Loucy (cell line): ENCODE data around the gene CHD6.

Source experiments
- H2AFZ ChIP-seq: fragments of 200-600 bp; sonication (generic); 2 replicates; pipeline ENCODE4 v1.6.0; 2016; ENCODE audit warnings: antibody characterized with exemption, mild to moderate bottlenecking, low read length, moderate library complexity
- H3F3A ChIP-seq: fragments of 200-600 bp; 2 replicates; pipeline ENCODE4 v1.6.0; 2016; ENCODE audit warnings: antibody characterized with exemption, low read depth, mild to moderate bottlenecking
- H3K27me3 ChIP-seq: fragments of 200-600 bp; sonication (generic); 2 replicates; pipeline ENCODE4 v1.6.1; 2014; ENCODE audit warnings: low read length, mild to moderate bottlenecking; ENCODE audit not compliant: insufficient read depth, poor library complexity, severe bottlenecking
- H3K36me3 ChIP-seq: fragments of 200-600 bp; sonication (generic); 2 replicates; pipeline ENCODE4 v1.6.1; 2016; ENCODE audit warnings: low read length; ENCODE audit not compliant: insufficient read depth
- H3K4me1 ChIP-seq: fragments of 200-600 bp; sonication (generic); 2 replicates; pipeline ENCODE4 v1.5.1; 2014; ENCODE audit warnings: low read length, mild to moderate bottlenecking; ENCODE audit not compliant: insufficient read depth, poor library complexity, severe bottlenecking
- H3K4me2 ChIP-seq: fragments of 200-600 bp; sonication (generic); 2 replicates; pipeline ENCODE4 v1.6.0; 2014; ENCODE audit warnings: antibody characterized with exemption, low read length, low read depth, mild to moderate bottlenecking; ENCODE audit not compliant: poor library complexity, severe bottlenecking
- H3K4me3 ChIP-seq: fragments of 200-600 bp; sonication (generic); 2 replicates; pipeline ENCODE4 v1.5.1; 2014; ENCODE audit warnings: low read length, mild to moderate bottlenecking, mixed read lengths; ENCODE audit not compliant: poor library complexity, severe bottlenecking
- H3K79me2 ChIP-seq: fragments of 200-600 bp; sonication (generic); 2 replicates; pipeline ENCODE4 v1.6.1; 2014; ENCODE audit warnings: low read length; ENCODE audit not compliant: insufficient read depth
- H3K9ac ChIP-seq: fragments of 200-600 bp; sonication (generic); 2 replicates; pipeline ENCODE4 v1.6.0; 2014; ENCODE audit warnings: mild to moderate bottlenecking, low read depth, low read length, moderate library complexity; ENCODE audit not compliant: poor library complexity, severe bottlenecking
- H3K9me2 ChIP-seq: fragments of 200-600 bp; sonication (generic); replicated peaks from 2 replicates; pipeline ENCODE4 v1.6.1; 2016; ENCODE audit warnings: low read depth, low read length, mixed read lengths
- H3K9me3 ChIP-seq: fragments of 200-600 bp; sonication (generic); 2 replicates; pipeline ENCODE4 v1.6.1; 2014; ENCODE audit warnings: mild to moderate bottlenecking, antibody characterized with exemption, low read length, low read depth; ENCODE audit not compliant: insufficient read depth
- H4K20me1 ChIP-seq: fragments of 200-600 bp; sonication (generic); 2 replicates; pipeline ENCODE4 v1.6.0; 2014; ENCODE audit warnings: antibody characterized with exemption, low read length, mild to moderate bottlenecking; ENCODE audit not compliant: insufficient read depth, poor library complexity, severe bottlenecking
- EZH2phosphoT487 ChIP-seq: fragments of 200-600 bp; IDR thresholded peaks from 2 replicates; pipeline ENCODE4 v1.6.1; 2018; ENCODE audit warnings: antibody characterized with exemption, mild to moderate bottlenecking, moderate library complexity, borderline replicate concordance
- TF ChIP-seq, protein P1 (sequence below): fragments of 200-600 bp; sonication (generic); conservative IDR thresholded peaks from 2 replicates; pipeline ENCODE4 v1.5.1; 2014; ENCODE audit warnings: mild to moderate bottlenecking, antibody characterized with exemption, low read length

The CHD6 gene

DNA sequence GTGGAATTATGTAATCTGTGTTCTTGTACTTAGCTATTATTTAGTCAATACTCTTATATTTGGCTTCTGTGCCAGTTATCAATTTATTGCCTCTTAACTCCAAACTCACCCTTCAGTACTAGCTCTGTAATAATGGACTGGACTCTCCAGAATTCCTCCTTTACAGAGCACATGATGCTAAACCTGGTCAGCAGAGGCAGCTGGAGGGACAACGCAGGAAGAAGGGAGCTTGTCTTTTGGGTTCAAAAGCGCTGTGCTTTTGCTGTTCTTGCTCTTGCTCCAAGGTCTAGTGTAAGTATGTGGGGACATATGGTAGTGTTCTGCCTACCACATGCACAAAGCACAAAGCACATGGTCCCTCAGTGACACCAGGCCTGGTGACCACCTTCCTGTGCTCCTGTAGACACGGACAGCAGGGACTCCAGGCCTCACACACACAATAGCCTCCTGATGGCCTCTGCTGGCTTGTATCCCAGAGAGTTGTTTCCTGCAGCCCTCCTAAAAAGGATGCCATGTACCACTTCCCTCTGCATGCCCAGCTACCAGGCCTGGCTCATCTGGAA is 46.1 kb downstream of the CHD6 start:
- H4K20me1 ChIP-seq = peaks cover 48% of the 10 kb centered on the region
- H3K36me3 ChIP-seq = no peaks in the 10 kb centered on the region; the same call in 1 of the 2 replicates

DNA sequence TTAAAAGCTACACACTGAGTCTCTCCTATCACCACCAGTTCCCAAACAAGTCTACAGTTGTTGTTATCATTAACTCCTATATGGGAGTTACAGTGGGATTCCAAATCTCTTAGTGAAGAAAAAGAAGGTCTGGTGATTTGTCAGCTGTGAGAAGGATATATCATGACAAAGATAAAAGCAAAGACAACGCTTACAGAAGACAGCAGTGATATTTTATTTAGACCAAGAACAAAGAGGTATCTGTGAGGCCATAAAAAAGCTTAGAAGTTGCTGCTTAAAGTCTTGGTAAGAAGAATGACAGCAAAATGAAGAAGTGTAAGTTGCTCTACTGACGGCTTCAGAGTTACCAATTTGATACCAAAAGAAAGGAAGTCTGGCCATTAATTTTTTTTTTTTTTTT is 47.2 kb downstream of the CHD6 start:
- Histone ChIP-seq H4K20me1 (peaks cover 41% of the 10 kb centered on the region), H3K27me3 (no peaks in the 10 kb centered on the region), H3K4me3 (no peak overlapping the region), H3K4me2 (no peak overlapping the region), H3K36me3 (no peaks in the 10 kb centered on the region; the same call in 1 of the 2 replicates), H3K9me2 (no peaks in the 10 kb centered on the region), H3K79me2 (peaks cover 98% of the 10 kb centered on the region), H3K9me3 (no peaks in the 10 kb centered on the region), H3F3A (no peaks in the 10 kb centered on the region), H2AFZ (no peak overlapping the region), H3K4me1 (peaks cover 24% of the 10 kb centered on the region), H3K9ac (no peak overlapping the region)
- TF ChIP-seq EZH2phosphoT487 = no peak
- TF ChIP-seq, protein P1, sequence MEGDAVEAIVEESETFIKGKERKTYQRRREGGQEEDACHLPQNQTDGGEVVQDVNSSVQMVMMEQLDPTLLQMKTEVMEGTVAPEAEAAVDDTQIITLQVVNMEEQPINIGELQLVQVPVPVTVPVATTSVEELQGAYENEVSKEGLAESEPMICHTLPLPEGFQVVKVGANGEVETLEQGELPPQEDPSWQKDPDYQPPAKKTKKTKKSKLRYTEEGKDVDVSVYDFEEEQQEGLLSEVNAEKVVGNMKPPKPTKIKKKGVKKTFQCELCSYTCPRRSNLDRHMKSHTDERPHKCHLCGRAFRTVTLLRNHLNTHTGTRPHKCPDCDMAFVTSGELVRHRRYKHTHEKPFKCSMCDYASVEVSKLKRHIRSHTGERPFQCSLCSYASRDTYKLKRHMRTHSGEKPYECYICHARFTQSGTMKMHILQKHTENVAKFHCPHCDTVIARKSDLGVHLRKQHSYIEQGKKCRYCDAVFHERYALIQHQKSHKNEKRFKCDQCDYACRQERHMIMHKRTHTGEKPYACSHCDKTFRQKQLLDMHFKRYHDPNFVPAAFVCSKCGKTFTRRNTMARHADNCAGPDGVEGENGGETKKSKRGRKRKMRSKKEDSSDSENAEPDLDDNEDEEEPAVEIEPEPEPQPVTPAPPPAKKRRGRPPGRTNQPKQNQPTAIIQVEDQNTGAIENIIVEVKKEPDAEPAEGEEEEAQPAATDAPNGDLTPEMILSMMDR = no peak

More for the DNA sequence above, 46.1 kb downstream of the CHD6 start:
- Histone ChIP-seq H2AFZ (no peak overlapping the region), H3K4me3 (no peak overlapping the region), H3K9me3 (no peaks in the 10 kb centered on the region), H3K27me3 (no peaks in the 10 kb centered on the region), H3K4me1 (peaks cover 27% of the 10 kb centered on the region), H3K9me2 (no peaks in the 10 kb centered on the region), H3K79me2 (peaks cover 98% of the 10 kb centered on the region), H3F3A (no peaks in the 10 kb centered on the region), H3K9ac (no peak overlapping the region), H3K4me2 (no peak overlapping the region)
- TF ChIP-seq, protein P1 = no peak
- TF ChIP-seq EZH2phosphoT487 = no peak

DNA sequence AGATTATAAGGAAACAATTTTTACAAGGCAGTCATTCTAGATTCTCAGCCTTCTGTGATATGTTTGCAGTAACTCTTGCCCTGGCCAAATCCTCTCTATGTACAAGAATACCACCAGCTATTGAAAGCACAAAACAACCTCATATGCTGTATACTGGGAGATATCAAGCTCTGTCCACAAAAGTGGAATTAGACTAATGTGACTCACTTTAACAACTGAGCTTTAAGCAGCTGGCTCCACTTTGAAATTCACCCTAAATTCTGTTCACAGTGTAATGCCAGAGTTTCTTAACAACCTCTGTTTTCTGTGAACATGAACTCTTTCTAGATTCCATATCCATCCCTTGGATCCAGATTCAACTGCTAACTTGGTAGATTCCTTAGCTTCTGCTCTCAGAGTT is 47.6 kb downstream of the CHD6 start:
- no peaks in the 10 kb centered on the region for H3K9me3 ChIP-seq
- H3K9ac ChIP-seq = no peak overlapping the region
- H3K9me2 ChIP-seq = no peaks in the 10 kb centered on the region
- TF ChIP-seq, protein P1 = no peak
- TF ChIP-seq EZH2phosphoT487 = no peak
- H3K4me3 ChIP-seq = no peak overlapping the region
- no peak overlapping the region for H3K4me2 ChIP-seq
- H3K79me2 ChIP-seq = peaks cover 98% of the 10 kb centered on the region
- peaks cover 24% of the 10 kb centered on the region for H3K4me1 ChIP-seq
- H4K20me1 ChIP-seq = peaks cover 41% of the 10 kb centered on the region
- H2AFZ ChIP-seq = no peak overlapping the region
- H3K27me3 ChIP-seq = no peaks in the 10 kb centered on the region
- no peaks in the 10 kb centered on the region for H3F3A ChIP-seq
- no peaks in the 10 kb centered on the region; the same call in 1 of the 2 replicates for H3K36me3 ChIP-seq
